HepG2 (cell line): Measurements from ENCODE around the gene ZNF48. TPM values are rescaled to one million over a fixed set of nuclear protein-coding genes. Genes with fewer than 3 reads are reported as not detected.

Source experiments
- GATAD2A ChIP-seq: IDR thresholded peaks from 2 replicates; pipeline ENCODE4 v1.6.1; 2016
- SALL2 ChIP-seq: sonication (generic); formaldehyde crosslinking; IDR thresholded peaks from 2 replicates; pipeline ENCODE4 v1.8.1; 2023; ENCODE audit warnings: mild to moderate bottlenecking, missing genetic modification reagents, inconsistent platforms
- SIX1 ChIP-seq: sonication (generic); formaldehyde crosslinking; IDR thresholded peaks from 2 replicates; pipeline ENCODE4 v1.4.0; 2020; ENCODE audit warnings: missing genetic modification reagents, borderline replicate concordance
- ZFP36L1 ChIP-seq: sonication (generic); formaldehyde crosslinking; IDR thresholded peaks from 2 replicates; pipeline ENCODE4 v1.8.0; 2022; ENCODE audit warnings: mild to moderate bottlenecking, missing genetic modification reagents, moderate library complexity
- ZNF383 ChIP-seq: sonication (generic); formaldehyde crosslinking; IDR thresholded peaks from 2 replicates; pipeline ENCODE4 v1.4.0; 2020; ENCODE audit warnings: missing genetic modification reagents, mild to moderate bottlenecking, borderline replicate concordance
- ZNF501 ChIP-seq: sonication (generic); formaldehyde crosslinking; IDR thresholded peaks from 2 replicates; pipeline ENCODE4 v1.5.1; 2020; ENCODE audit warnings: mild to moderate bottlenecking, moderate library complexity, missing genetic modification reagents
- ZNF619 ChIP-seq: sonication (generic); formaldehyde crosslinking; IDR thresholded peaks from 2 replicates; pipeline ENCODE4 v1.4.0; 2020; ENCODE audit warnings: mild to moderate bottlenecking, missing genetic modification reagents
- ZNF678 ChIP-seq: sonication (generic); formaldehyde crosslinking; IDR thresholded peaks from 2 replicates; pipeline ENCODE4 v1.4.0; 2020; ENCODE audit warnings: mild to moderate bottlenecking, missing genetic modification reagents
- ZNF768 ChIP-seq: sonication (generic); formaldehyde crosslinking; IDR thresholded peaks from 2 replicates; pipeline ENCODE4 v1.4.0; 2020; ENCODE audit warnings: missing genetic modification reagents
- ZNF891 ChIP-seq: sonication (generic); formaldehyde crosslinking; IDR thresholded peaks from 2 replicates; pipeline ENCODE4 v1.5.0; 2020; ENCODE audit warnings: mild to moderate bottlenecking, missing genetic modification reagents
- polyA plus RNA-seq, 8 experiments: library from polyadenylated mRNA; depleted of rRNA in 3 of 8; stranded (reverse) in 7 of 8; unstranded in 1 of 8; fragments of >200 nt; fragmentation: Illumina TruSeq in 4 of 8; extraction: Trizol in 4 of 8; gene quantifications; 2 replicates each; pipeline versions ENCODE4 v1.2.1 to v1.2.3, GENCODE V29; 2011 to 2016; ENCODE audit warnings: low read depth in 4 of 8, missing spikeins in 1 of 8, mixed read lengths in 1 of 8; ENCODE audit not compliant: insufficient read depth in 1 of 8
- total RNA-seq, 5 experiments: library from RNA; depleted of rRNA; stranded (reverse); fragments of >200 nt; fragmentation: Illumina TruSeq; extraction: Trizol; gene quantifications; 2 replicates each; pipeline ENCODE4 v1.2.3, GENCODE V29; 2016; ENCODE audit warnings: low read depth in 1 of 5
- TF ChIP-seq, protein P1 (sequence below): sonication (generic); IDR thresholded peaks from 2 replicates; pipeline ENCODE4 v1.6.1; 2016; ENCODE audit warnings: low read depth, borderline replicate concordance
- TF ChIP-seq, protein P2 (sequence below): sonication (generic); formaldehyde crosslinking; IDR thresholded peaks from 2 replicates; pipeline ENCODE4 v1.5.0; 2020; ENCODE audit warnings: missing genetic modification reagents
- TF ChIP-seq, protein P3 (sequence below): sonication (generic); formaldehyde crosslinking; IDR thresholded peaks from 2 replicates; pipeline ENCODE4 v1.5.1; 2020; ENCODE audit warnings: mild to moderate bottlenecking, missing genetic modification reagents, moderate library complexity
- TF ChIP-seq, protein P4 (sequence below): sonication (generic); formaldehyde crosslinking; IDR thresholded peaks from 2 replicates; pipeline ENCODE4 v1.4.0; 2020; ENCODE audit warnings: missing genetic modification reagents
- TF ChIP-seq, protein P5 (sequence below): sonication (generic); formaldehyde crosslinking; IDR thresholded peaks from 2 replicates; pipeline ENCODE4 v1.4.0; 2020; ENCODE audit warnings: missing genetic modification reagents
- TF ChIP-seq, protein P6 (sequence below): sonication (generic); formaldehyde crosslinking; IDR thresholded peaks from 2 replicates; pipeline ENCODE4 v1.4.0; 2020; ENCODE audit warnings: low read depth, mild to moderate bottlenecking, missing genetic modification reagents

The ZNF48 gene
- total and polyA plus RNA-seq, 2 of the 13 experiments (the other 11 are each of a cell fraction or from before 2014, with no cell fraction given), result 9.9 to 12.3 TPM

DNA sequence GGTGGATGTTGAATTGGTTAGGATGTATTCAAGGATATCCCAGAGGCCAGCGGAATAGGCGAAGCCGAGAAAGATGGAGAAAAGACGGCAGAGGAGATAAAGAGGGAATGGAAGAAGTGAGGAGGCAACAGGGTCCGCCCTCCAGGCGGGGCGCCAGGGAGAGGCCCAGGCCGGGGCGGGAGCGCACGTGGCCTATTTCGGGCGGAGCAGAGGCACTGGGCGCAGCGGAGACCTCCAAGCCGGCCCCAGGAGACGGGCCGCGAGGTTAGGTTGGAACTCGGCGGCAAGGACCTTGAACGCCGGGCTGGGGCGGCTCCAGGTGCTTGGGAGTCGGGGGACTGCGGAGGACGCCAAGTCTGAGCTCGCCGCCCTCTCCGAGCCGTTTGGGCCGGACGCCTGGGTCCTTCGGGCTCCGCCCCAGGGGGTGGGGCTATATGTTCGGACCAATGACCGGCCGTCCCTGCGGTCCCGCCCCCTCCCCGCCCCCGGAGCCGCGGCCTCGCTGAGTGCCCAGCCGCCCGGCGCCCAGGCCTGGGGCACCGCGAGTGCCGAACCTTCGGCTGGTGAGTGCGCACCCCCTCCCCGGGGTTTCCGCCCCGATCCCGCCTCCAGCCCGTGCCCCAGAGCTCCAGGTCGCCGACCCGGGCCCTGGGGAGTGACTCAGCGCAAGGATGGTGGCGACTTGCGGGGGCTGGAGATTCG, 12.0 kb downstream of the ZNF48 start, which contains the start of gene ZNF771 (continued):
- TF ChIP-seq, protein P1, sequence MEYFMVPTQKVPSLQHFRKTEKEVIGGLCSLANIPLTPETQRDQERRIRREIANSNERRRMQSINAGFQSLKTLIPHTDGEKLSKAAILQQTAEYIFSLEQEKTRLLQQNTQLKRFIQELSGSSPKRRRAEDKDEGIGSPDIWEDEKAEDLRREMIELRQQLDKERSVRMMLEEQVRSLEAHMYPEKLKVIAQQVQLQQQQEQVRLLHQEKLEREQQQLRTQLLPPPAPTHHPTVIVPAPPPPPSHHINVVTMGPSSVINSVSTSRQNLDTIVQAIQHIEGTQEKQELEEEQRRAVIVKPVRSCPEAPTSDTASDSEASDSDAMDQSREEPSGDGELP, result peak; percentile 71; the same call in 1 of the 2 replicates
- TF ChIP-seq SIX1 (CRISPR knock-in tag) (no peak), GATAD2A (CRISPR knock-in tag) (peak; percentile 33; the same call in 1 of the 2 replicates), ZNF891 (CRISPR knock-in tag) (peak; percentile 83), ZFP36L1 (CRISPR knock-in tag) (peak; percentile 60; the same call in 1 of the 2 replicates), ZNF768 (peak; percentile 77; the same call in 1 of the 2 replicates), ZNF619 (CRISPR knock-in tag) (peak; percentile 49), ZNF383 (CRISPR knock-in tag) (peak; percentile 67; the same call in 1 of the 2 replicates), SALL2 (CRISPR knock-in tag) (peak; percentile 22; the same call in 1 of the 2 replicates), ZNF501 (peak; percentile 93), ZNF678 (CRISPR knock-in tag) (peak; percentile 95)
- TF ChIP-seq, protein P2, sequence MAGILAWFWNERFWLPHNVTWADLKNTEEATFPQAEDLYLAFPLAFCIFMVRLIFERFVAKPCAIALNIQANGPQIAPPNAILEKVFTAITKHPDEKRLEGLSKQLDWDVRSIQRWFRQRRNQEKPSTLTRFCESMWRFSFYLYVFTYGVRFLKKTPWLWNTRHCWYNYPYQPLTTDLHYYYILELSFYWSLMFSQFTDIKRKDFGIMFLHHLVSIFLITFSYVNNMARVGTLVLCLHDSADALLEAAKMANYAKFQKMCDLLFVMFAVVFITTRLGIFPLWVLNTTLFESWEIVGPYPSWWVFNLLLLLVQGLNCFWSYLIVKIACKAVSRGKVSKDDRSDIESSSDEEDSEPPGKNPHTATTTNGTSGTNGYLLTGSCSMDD (CRISPR knock-in tag), result no peak
- TF ChIP-seq, protein P3, sequence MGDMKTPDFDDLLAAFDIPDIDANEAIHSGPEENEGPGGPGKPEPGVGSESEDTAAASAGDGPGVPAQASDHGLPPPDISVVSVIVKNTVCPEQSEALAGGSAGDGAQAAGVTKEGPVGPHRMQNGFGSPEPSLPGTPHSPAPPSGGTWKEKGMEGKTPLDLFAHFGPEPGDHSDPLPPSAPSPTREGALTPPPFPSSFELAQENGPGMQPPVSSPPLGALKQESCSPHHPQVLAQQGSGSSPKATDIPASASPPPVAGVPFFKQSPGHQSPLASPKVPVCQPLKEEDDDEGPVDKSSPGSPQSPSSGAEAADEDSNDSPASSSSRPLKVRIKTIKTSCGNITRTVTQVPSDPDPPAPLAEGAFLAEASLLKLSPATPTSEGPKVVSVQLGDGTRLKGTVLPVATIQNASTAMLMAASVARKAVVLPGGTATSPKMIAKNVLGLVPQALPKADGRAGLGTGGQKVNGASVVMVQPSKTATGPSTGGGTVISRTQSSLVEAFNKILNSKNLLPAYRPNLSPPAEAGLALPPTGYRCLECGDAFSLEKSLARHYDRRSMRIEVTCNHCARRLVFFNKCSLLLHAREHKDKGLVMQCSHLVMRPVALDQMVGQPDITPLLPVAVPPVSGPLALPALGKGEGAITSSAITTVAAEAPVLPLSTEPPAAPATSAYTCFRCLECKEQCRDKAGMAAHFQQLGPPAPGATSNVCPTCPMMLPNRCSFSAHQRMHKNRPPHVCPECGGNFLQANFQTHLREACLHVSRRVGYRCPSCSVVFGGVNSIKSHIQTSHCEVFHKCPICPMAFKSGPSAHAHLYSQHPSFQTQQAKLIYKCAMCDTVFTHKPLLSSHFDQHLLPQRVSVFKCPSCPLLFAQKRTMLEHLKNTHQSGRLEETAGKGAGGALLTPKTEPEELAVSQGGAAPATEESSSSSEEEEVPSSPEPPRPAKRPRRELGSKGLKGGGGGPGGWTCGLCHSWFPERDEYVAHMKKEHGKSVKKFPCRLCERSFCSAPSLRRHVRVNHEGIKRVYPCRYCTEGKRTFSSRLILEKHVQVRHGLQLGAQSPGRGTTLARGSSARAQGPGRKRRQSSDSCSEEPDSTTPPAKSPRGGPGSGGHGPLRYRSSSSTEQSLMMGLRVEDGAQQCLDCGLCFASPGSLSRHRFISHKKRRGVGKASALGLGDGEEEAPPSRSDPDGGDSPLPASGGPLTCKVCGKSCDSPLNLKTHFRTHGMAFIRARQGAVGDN (CRISPR knock-in tag), result peak; percentile 97
- TF ChIP-seq, protein P4, sequence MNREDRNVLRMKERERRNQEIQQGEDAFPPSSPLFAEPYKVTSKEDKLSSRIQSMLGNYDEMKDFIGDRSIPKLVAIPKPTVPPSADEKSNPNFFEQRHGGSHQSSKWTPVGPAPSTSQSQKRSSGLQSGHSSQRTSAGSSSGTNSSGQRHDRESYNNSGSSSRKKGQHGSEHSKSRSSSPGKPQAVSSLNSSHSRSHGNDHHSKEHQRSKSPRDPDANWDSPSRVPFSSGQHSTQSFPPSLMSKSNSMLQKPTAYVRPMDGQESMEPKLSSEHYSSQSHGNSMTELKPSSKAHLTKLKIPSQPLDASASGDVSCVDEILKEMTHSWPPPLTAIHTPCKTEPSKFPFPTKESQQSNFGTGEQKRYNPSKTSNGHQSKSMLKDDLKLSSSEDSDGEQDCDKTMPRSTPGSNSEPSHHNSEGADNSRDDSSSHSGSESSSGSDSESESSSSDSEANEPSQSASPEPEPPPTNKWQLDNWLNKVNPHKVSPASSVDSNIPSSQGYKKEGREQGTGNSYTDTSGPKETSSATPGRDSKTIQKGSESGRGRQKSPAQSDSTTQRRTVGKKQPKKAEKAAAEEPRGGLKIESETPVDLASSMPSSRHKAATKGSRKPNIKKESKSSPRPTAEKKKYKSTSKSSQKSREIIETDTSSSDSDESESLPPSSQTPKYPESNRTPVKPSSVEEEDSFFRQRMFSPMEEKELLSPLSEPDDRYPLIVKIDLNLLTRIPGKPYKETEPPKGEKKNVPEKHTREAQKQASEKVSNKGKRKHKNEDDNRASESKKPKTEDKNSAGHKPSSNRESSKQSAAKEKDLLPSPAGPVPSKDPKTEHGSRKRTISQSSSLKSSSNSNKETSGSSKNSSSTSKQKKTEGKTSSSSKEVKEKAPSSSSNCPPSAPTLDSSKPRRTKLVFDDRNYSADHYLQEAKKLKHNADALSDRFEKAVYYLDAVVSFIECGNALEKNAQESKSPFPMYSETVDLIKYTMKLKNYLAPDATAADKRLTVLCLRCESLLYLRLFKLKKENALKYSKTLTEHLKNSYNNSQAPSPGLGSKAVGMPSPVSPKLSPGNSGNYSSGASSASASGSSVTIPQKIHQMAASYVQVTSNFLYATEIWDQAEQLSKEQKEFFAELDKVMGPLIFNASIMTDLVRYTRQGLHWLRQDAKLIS, result 0 out of 2 replicates have a peak, but pooled peaks have one; percentile 40
- TF ChIP-seq, protein P5, sequence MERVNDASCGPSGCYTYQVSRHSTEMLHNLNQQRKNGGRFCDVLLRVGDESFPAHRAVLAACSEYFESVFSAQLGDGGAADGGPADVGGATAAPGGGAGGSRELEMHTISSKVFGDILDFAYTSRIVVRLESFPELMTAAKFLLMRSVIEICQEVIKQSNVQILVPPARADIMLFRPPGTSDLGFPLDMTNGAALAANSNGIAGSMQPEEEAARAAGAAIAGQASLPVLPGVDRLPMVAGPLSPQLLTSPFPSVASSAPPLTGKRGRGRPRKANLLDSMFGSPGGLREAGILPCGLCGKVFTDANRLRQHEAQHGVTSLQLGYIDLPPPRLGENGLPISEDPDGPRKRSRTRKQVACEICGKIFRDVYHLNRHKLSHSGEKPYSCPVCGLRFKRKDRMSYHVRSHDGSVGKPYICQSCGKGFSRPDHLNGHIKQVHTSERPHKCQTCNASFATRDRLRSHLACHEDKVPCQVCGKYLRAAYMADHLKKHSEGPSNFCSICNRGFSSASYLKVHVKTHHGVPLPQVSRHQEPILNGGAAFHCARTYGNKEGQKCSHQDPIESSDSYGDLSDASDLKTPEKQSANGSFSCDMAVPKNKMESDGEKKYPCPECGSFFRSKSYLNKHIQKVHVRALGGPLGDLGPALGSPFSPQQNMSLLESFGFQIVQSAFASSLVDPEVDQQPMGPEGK (CRISPR knock-in tag), result peak; percentile 27
- TF ChIP-seq, protein P6, sequence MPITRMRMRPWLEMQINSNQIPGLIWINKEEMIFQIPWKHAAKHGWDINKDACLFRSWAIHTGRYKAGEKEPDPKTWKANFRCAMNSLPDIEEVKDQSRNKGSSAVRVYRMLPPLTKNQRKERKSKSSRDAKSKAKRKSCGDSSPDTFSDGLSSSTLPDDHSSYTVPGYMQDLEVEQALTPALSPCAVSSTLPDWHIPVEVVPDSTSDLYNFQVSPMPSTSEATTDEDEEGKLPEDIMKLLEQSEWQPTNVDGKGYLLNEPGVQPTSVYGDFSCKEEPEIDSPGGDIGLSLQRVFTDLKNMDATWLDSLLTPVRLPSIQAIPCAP (CRISPR knock-in tag), result no peak
